ENCODE results near the gene TBC1D14. TPM values are rescaled to one million over a fixed set of nuclear protein-coding genes. Genes with fewer than 3 reads are reported as not detected.

Gene TBC1D14
- total RNA-seq, 1 experiment from 2014 or later, result 58.4 TPM

GRCh38 chr4:6918338-6918737 is 8.7 kb downstream of the TBC1D14 start:
- no peak for DNase-seq (ENCODE audit: low spot score)
- in situ Hi-C loops (cut with HindIII; ENCODE audit: low sequenced_read_pairs), result no loop called here

- no peak for DNase-seq (ENCODE audit: low spot score)
- in situ Hi-C loops (cut with HindIII; ENCODE audit: low sequenced_read_pairs), result no loop called here
Measured at GRCh38 chr4:6920171-6920570, 10.5 kb downstream of the TBC1D14 start.

GRCh38 chr4:6923507-6923906 is 13.9 kb downstream of the TBC1D14 start:
- in situ Hi-C loops (cut with HindIII; ENCODE audit: low sequenced_read_pairs), result no loop called here
- DNase-seq (ENCODE audit: low spot score), result no peak

GRCh38 chr4:6924361-6924779 is 14.7 kb downstream of the TBC1D14 start:
- in situ Hi-C loops (cut with HindIII; ENCODE audit: low sequenced_read_pairs), result no loop called here
- no peak for DNase-seq (ENCODE audit: low spot score)

- no peak for DNase-seq (ENCODE audit: low spot score)
- in situ Hi-C loops (cut with HindIII; ENCODE audit: low sequenced_read_pairs), result no loop called here
Measured at GRCh38 chr4:6925357-6925836, 15.8 kb downstream of the TBC1D14 start.

- in situ Hi-C loops (cut with HindIII; ENCODE audit: low sequenced_read_pairs), result no loop called here
Measured at GRCh38 chr4:6926081-6926480, 16.5 kb downstream of the TBC1D14 start.

GRCh38 chr4:6926681-6927478 is 17.3 kb downstream of the TBC1D14 start:
- in situ Hi-C loops (cut with HindIII; ENCODE audit: low sequenced_read_pairs), result no loop called here
- no peak for DNase-seq (ENCODE audit: low spot score)

More at GRCh38 chr4:6926081-6926480, 16.5 kb downstream of the TBC1D14 start:
- DNase-seq (ENCODE audit: low spot score), result no peak

GRCh38 chr4:6928081-6928480 is 18.5 kb downstream of the TBC1D14 start:
- in situ Hi-C loops (cut with HindIII; ENCODE audit: low sequenced_read_pairs), result no loop called here
- peak; percentile 95 for DNase-seq (ENCODE audit: low spot score)

GRCh38 chr4:6929339-6929811 is 19.7 kb downstream of the TBC1D14 start:
- in situ Hi-C loops (cut with HindIII; ENCODE audit: low sequenced_read_pairs), result no loop called here
- peak; percentile 39 for DNase-seq (ENCODE audit: low spot score)

GRCh38 chr4:6929812-6930464 is 20.3 kb downstream of the TBC1D14 start:
- in situ Hi-C loops (cut with HindIII; ENCODE audit: low sequenced_read_pairs), result no loop called here
- DNase-seq (ENCODE audit: low spot score), result peak; percentile 74

GRCh38 chr4:6932475-6932874 is 22.8 kb downstream of the TBC1D14 start:
- no peak for DNase-seq (ENCODE audit: low spot score)
- in situ Hi-C loops (cut with HindIII; ENCODE audit: low sequenced_read_pairs), result no loop called here

- in situ Hi-C loops (cut with HindIII; ENCODE audit: low sequenced_read_pairs), result no loop called here
- DNase-seq (ENCODE audit: low spot score), result no peak
Measured at GRCh38 chr4:6932918-6933317, 23.3 kb downstream of the TBC1D14 start.

- in situ Hi-C loops (cut with HindIII; ENCODE audit: low sequenced_read_pairs), result no loop called here
- no peak for DNase-seq (ENCODE audit: low spot score)
Measured at GRCh38 chr4:6933691-6934430, 24.2 kb downstream of the TBC1D14 start.

GRCh38 chr4:6935965-6936364 is 26.3 kb downstream of the TBC1D14 start:
- in situ Hi-C loops (cut with HindIII; ENCODE audit: low sequenced_read_pairs), result no loop called here
- DNase-seq (ENCODE audit: low spot score), result no peak

GRCh38 chr4:6937201-6937600 is 27.6 kb downstream of the TBC1D14 start:
- in situ Hi-C loops (cut with HindIII; ENCODE audit: low sequenced_read_pairs), result no loop called here
- DNase-seq (ENCODE audit: low spot score), result no peak

GRCh38 chr4:6937754-6938153 is 28.1 kb downstream of the TBC1D14 start:
- in situ Hi-C loops (cut with HindIII; ENCODE audit: low sequenced_read_pairs), result no loop called here
- no peak for DNase-seq (ENCODE audit: low spot score)

GRCh38 chr4:6938237-6938636 is 28.6 kb downstream of the TBC1D14 start:
- in situ Hi-C loops (cut with HindIII; ENCODE audit: low sequenced_read_pairs), result no loop called here

GRCh38 chr4:6938647-6939271 is 29.1 kb downstream of the TBC1D14 start:
- in situ Hi-C loops (cut with HindIII; ENCODE audit: low sequenced_read_pairs), result no loop called here
- DNase-seq (ENCODE audit: low spot score), result no peak

More at GRCh38 chr4:6938237-6938636, 28.6 kb downstream of the TBC1D14 start:
- DNase-seq (ENCODE audit: low spot score), result no peak

All from G401 (cell line).